DMS79 treated with DMSO at 0.1 percent for 48 hours (cell line): ENCODE data around the gene LZTS2.

Experiments
- DNase-seq: peaks from one replicate; lab custom pipeline; 2025; lab: John Stamatoyannopoulos, UW

LZTS2 gene

DNA sequence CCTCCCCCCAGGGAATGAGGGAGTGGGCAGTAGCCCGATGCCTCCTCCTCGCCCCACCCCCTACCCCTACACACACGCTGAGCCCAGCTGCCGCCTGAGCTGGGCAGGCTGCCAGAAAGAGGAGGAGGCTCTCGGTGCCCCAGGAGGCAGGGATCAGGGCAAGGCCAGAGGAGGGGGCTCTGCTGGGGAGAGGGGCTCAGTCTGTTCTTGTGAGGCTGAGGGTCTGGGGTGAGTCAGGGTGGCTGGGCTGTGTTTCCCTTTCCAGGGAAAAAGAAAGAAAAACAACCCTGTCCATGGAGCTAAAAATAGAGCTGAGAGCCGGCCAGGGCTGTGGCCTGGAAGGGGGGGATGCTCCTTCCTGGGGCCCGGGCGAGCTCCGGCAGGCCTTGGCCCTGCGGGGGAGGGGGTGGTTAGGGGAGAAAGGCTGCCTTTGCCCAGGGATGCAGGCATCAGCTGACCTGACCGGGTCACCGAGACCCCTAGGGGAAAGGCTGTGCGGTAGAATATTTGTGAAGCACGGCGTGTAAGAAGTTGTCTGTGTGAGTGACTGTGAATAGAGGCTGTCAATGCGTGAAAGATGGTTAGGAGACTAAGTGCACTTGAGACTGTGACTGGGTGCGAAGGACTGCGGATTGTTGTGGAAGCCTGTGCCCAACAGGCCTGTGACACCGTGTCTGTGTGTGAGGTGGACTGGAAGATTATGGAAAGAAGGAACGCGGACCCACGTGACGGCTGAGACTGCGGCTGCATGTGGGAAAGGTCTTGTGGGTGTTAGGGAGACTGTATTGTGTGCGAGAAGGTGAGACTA lies 1.2 kb upstream of the LZTS2 start:
- DNase-seq, result peak; percentile 74

DNA sequence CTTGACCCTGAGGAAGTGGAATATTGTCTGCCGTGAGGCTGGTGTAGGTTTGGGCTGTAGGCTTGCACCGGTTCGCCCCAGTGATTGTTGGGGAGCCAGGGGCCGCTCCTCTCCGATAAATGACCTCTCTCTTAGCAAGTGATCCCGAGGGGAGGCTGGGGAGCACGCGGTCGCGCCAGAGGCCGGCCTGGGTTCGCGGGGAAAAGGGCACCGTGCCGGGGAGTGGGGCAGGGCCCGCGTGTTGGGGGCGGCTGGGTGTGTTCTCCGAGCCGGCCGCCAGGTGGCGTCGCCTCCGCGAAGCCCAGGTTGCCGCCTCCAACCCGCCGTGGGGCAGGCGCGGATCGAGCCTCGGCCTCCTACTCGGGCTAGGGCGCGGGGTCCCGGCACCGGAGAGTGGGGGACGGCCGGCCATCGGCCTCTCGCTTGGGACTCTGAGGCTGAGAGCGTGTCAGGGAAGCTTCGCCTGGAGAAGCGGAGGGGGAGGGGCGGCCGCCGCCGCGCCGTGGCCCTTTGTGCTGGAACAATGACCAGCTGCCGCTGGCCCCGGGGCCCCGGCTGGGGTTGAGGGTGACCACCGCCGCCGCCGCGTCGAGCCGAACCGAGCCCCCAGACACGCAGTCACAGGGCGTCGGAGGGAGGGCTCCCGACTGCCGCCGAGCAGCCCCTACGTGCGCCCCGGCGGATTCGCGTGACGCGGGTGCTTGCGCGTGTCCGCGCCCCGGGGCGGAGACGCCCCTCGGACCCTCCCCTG lies 442 bp upstream of the LZTS2 start:
- peak; percentile 14 for DNase-seq

DNA sequence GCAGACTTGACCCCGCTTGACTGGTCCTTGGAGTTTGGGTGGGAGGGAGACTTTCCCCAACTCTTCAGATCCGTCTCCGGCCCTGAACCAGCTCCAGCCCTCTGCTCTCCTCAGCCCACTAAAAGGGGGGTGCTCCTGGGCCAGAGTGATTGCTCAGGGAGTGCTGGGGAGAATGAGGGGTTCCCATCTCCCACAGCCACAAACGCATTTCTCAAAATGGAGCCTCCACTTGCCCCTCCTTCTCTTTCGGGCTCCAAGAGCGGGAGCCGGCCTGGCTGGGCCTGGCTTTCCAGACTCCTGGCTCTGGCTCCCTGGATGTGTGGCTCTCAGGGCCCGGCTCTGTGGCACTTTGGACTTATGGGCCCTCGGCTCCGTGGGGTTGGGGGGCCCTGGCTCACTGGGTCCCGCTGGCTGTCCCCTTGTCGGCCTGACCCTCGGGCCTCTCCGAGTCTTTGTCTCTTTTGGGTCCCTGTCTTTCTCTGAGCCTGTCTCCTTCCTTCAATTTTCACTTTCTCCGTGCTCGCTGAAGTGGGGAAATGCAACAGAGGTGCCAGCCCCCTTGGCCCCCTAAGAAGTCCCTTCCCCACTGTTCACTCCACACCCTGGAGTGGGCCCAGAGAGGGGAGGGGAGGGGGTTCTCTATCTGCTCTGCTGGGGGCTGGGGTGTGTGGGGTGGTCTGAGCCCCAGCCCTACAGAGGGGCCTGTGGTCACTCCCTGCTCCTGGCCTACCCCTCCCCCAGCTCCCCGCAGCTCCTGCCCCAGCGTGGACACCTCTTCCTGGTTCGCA lies 713 bp downstream of the LZTS2 start:
- DNase-seq, result peak; percentile 4

DNA sequence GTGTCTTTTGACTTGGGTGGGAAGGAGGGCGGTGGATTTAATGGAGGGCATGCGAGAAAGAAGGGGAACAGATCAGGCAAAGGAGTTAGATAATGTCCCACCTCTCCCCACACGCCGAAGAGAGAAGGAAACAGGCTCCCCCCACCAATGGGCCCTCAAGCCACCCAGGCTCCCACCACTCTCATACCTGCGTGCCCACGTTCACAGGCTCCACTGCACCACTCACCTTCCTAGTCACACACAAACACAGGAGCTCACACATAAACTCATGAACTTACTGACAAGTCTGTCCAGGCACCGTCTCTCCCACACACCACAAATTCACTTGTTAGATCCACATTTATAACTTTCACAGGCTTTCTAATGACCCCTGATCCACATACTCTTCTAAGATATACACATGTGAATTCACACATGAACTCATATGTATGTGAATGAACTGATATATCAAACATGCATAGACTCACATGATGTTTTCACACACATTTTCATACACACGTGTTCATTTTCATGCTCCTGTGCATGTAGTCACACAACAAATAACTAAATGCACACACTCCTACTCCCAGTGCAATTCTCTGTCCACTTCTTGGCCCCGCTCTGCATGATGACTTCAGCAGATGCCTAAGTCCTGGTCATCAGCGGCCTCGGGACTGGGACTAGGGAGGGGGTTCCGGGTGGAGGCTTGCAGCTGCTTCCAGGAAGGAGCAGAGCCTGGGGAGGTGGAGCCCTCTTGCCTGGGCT lies 1.5 kb downstream of the LZTS2 start:
- DNase-seq, result no peak

DNA sequence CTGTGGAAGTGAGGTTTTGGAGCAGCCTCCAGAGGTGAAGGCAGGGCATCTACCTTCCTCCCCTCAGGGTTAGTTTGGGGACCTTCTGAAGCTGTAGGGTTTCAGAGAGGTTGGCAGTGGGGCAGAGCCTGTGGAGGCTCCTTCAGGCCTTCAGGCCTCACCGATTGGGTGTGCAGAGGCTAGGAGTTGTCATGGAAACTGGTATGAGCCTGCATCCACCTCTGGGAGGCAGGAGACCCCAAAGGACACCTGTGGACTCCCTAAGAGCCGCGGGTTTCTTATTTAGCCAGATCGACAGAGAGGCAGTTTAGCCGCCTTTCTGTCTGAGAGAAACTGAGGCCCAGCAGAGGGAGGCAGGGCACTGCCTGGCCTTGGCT lies 2.0 kb downstream of the LZTS2 start:
- no peak for DNase-seq

DNA sequence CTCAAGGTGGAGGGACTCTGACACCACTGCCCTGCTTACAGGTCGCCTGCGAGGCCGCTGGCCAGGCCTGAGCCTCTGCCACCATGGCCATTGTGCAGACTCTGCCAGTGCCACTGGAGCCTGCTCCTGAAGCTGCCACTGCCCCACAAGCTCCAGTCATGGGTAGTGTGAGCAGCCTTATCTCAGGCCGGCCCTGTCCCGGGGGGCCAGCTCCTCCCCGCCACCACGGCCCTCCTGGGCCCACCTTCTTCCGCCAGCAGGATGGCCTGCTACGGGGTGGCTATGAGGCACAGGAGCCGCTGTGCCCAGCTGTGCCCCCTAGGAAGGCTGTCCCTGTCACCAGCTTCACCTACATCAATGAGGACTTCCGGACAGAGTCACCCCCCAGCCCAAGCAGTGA lies 2.8 kb downstream of the LZTS2 start:
- DNase-seq, result no peak

DNA sequence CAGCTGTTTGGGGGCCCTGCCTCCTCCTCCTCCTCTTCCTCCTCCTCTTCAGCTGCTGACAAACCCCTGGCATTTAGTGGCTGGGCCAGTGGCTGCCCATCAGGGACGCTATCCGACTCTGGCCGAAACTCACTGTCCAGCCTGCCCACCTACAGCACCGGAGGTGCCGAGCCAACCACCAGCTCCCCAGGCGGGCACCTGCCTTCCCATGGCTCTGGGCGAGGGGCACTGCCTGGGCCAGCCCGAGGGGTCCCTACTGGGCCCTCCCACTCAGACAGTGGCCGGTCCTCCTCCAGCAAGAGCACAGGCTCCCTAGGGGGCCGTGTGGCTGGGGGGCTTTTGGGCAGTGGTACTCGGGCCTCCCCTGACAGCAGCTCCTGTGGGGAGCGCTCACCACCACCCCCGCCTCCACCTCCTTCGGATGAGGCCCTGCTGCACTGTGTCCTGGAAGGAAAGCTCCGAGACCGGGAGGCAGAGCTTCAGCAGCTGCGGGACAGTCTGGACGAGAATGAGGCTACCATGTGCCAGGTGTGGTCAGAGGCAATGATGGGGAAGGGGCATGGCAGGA lies 4.1 kb downstream of the LZTS2 start:
- DNase-seq, result no peak

DNA sequence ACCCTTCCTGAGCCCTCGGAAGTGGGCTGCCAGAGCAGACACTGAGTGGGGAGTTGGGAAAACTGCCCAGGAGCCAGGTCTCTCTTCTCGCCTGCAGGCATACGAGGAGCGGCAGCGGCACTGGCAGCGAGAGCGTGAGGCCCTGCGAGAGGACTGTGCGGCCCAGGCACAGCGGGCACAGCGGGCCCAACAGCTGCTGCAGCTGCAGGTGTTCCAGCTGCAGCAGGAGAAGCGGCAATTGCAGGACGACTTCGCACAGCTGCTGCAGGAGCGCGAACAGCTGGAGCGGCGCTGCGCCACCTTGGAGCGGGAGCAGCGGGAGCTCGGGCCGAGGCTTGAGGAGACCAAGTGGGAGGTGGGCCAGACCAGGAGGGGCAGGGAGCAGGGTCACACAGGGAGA lies 5.8 kb downstream of the LZTS2 start:
- no peak for DNase-seq

DNA sequence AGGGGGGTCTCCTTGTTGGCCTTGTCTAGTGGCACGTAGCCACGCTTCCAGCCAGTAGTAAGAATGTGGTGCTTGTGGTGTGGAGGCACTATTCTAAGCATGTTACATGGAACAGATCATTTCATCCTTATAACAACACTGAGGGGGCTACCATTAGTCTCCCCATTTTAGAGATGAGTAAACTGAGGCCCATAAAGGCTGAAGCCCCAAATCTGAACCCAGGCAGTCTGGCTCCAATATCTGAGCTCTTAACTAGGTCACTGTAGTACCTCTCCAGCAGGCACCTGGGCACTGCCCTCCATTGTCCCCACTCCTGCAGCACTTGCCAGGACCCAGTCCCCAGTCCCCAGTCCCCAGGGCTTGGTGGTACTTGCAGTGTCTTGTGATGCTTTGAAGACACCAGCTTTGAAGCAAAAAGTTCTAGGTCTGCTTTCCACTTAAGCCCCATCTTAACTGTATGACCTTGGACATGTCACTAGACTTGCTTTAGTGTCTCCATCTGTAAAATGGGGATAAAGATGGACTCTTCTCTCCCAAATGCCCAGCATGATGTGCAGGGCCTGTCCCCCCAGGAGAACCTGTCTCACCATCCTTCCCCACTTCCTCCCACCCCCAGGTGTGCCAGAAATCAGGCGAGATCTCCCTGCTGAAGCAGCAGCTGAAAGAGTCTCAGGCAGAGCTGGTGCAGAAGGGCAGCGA lies 6.4 kb downstream of the LZTS2 start:
- no peak for DNase-seq

DNA sequence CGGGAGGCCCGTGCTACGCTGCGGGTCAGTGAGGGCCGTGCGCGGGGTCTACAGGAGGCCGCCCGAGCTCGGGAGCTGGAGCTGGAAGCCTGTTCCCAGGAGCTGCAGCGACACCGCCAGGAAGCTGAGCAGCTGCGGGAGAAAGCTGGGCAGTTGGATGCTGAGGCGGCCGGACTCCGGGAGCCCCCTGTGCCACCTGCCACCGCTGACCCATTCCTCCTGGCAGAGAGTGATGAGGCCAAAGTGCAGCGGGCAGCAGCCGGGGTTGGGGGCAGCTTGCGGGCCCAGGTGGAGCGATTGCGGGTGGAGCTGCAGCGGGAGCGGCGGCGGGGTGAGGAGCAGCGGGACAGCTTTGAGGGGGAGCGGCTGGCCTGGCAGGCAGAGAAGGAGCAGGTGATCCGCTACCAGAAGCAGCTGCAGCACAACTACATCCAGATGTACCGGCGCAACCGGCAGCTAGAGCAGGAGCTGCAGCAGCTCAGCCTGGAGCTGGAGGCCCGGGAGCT lies 7.0 kb downstream of the LZTS2 start:
- no peak for DNase-seq

DNA sequence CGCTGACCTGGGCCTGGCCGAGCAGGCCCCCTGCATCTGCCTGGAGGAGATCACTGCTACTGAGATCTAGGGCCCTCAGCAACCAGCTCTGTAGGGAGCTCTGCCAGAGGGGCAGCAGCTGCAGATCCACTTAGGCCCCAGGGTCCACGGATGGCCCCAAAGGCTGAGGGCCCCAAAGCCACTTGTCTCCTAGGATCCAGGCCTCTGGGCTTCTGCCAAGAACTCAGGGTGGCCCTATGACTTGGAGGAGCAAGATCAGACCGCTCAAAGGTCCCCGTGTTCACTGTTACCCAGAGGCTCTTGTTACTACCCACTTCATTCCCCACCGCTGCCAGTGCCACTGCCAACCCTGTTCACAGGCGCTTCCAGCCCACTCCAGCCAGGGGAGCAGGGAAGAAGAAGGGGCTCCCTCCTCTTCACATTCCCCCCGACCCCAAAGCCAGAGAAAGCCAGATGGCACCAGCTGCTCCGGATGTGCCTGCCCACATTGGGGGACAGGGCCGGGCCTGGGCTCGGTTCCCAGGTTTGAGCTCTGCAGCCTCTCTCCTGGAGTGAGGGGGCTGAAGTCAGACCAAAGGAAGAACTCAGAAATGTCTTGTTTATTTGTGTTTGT lies 7.6 kb downstream of the LZTS2 start:
- DNase-seq, result peak; percentile 26

DNA sequence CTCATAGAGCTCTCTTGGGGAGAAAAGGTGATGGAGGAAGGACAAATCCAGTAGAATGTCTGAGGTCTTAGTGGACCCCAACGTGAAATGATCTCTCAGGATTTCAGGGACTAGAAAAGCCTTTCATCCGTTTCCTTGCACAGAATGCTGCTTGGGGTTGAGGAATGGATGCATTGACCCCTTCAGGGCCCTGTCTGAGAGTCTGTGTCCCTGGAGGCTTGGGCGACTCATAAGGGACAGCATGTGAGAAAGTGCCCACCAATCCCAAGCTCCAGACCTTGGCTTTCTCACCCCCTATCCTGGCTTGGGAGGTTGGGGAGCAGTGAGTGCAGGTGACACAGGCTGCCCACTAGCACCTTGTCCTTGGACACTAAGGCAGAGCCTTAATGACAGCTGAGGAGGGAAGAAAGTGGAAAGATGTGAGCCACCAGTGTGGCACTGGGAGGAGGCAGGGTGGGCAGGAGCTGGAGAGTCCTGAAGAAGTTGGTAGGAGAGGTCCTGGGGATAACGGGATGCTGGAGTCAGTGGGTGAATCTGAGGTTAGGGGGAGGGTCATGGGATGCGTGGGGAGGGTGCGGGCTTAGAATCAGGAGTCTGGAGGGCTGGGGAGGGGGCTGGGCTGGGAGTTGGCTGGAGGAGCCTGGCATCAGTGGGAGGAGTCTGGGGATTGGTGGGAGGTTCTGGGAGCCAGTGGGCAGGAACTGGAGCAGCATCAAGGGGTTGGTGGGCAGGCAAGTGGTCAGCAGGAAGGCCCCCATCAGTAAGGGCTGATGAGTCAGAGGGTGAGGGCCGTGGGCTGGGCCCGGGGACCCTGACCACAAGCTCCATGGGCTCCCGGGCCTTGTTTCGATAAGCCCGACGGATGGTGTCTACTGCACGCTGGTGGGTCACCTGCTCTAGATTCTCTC lies 8.6 kb downstream of the LZTS2 start:
- DNase-seq, result no peak

DNA sequence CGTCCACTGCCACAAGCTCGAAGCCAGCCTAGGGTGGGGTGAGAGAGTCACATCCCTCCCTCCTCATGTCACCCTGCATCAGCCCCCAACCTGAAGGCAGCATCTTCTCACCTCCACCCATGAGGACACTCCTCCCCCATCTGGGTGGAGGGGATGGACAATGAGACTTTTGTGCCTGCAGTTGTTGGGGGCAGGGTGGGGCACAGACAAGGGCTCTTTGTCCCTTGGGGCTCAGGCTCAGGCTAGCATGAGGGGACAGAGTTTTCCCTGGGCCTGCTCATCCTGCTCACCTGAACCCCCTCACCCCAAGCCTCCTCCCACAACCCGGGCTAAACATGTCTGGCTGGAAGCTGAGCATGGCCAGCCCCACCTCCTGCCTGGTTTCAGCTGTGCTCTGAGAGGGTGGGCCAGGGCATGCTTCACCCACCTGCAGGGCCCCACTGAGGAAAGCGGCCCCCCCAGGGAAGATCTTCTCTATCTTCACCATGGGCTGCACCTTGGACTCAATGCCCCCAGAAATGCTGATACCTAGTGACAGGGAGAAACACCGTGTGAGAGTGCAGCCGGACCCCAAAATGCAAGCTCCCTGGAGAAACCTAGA lies 9.3 kb downstream of the LZTS2 start:
- no peak for DNase-seq

DNA sequence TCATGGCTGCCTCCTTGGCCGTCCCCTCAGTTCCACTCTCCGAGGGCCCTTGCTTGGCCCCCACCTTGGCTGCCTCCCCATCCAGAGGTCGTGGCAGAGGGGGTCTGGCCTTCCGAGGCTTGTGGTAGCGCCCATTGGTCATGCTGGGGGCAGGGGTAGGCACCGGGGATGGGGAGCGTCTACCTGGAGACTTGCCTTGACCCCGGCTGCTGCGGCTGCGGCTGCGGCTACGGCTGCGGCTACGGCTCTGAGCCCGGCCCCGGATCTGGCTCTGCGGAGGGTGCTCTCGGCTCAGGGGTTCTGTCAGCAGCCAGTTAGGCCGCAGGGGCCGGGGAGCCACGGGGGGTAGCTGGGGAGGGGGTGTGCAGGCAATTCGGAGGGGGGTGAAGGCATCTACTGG lies 10.7 kb downstream of the LZTS2 start:
- DNase-seq, result no peak

DNA sequence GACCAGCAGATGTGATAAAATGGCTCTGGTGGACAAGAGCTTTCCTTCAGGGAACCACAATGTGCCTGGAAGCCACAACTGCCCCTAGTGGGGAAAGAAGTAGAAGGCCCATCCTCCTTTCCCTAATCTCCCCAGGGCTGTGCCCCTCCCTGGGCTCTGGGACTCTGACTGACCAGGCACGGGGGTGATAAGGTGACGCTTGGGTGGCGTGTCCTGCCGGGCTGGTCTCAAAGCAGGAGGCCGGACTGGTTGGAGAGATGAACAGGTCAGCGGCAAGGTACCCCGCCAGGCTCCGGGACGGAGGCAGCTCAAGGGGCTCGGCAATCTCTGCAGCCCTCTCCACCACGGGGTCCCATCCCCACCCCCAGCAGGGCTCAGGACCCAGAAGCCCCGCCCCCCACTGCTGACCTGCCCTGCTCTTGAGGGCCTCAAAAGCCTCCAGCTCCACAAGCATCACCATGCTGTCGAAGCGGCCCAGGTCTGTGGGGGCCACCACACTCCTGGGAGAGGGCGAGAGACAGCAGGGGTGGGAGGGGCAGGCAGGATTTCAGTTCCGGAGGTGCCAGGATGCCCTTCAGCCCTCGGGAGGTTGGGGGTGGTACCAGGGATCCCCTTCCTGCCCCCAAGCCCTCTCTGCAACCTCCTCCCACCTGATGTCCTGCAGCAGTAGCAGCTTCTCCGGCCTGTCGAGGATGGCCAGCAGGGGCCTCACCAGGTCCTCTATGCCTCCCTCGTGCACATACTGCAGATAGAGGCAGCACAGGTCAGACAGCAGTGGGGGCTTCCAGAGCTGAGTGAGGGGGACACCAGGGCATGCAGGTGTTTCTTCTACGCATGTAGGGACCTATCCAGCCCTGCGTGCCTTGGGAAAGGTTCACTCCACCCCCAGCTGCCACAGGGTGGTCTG lies 12.2 kb downstream of the LZTS2 start:
- no peak for DNase-seq

DNA sequence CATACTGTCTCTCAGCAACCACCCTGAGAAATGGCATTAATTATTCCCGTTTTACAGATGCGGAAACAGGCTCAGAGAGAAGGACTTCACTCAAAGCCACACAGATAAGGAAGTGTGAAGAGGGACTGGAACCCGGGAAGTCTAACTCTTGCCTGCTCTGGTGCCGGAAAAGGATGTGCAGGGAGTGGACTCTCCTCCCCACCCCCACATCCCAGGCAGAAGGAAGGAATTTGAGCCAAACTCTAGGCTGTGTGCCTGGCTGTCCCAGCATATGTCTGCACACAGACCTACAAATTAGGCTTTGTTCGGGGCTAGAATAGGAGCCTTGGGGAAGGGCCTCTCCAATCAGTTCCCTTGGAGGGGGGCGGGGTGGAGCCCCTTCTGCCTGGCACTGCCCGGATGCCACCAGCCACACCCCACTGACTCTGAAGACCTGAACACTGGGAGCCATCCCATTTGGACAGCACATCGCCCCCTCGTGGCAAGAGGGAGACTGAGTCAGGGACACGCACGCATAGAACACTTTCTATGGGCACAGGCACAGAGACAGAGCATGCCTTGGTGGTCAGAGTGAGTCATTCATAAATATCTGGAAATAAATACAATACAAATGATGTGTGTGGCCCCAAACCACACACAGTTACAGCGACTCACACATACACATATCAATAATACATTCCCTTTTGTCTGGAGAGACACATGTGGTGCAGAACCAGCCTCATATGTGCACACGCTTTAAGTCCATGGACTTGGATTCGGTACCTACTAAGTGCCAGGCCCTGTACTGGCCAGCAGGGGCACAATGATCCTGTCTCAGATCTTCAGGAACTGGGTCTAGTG lies 13.1 kb downstream of the LZTS2 start:
- DNase-seq, result peak; percentile 21

DNA sequence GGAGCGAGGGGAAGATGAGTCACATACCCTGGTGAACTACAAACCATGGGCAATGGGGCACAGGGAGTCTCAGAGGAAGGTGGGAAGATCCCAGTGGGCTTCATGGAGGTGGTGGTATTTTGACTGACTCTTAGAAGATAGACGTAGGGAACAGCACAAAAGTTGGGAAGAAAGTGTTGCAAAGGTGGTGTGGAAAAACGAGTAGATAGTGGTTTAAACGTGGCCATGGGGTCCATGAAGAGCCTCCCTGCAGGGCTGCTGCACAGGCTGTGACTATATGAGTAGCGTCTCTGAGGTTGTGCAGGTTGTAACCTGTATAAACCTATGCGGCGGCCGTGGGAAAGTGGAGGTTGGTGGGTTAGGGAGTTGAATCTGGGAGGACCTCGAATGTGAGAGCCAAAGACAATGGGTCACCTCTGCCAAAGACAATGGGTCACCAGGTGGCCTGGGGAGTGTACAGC lies 13.8 kb downstream of the LZTS2 start:
- DNase-seq, result no peak
